HUES6 (cell line): ENCODE data around the gene PPP1R37.
A peak's percentile ranks its signal among the peaks of the same experiment; 100 is the strongest.

Experiments
- H3K27ac ChIP-seq: 2 replicates; pipeline ENCODE4 v1.7.0; 2013; ENCODE audit warnings: low read depth, mild to moderate bottlenecking, low read length, inconsistent platforms
- H3K27me3 ChIP-seq: 2 replicates; pipeline ENCODE4 v1.6.1; 2013; ENCODE audit warnings: low read length; ENCODE audit not compliant: control insufficient read depth, insufficient read depth
- H3K36me3 ChIP-seq: 2 replicates; pipeline ENCODE4 v1.6.1; 2013; ENCODE audit warnings: low read length; ENCODE audit not compliant: control insufficient read depth, insufficient read depth
- H3K4me1 ChIP-seq: 2 replicates; pipeline ENCODE4 v1.6.1; 2013; ENCODE audit warnings: low read length; ENCODE audit not compliant: control insufficient read depth, insufficient read depth
- H3K4me3 ChIP-seq: 2 replicates; pipeline ENCODE4 v1.5.1; 2013; ENCODE audit warnings: low read depth, low read length
- H3K9ac ChIP-seq: one replicate; pipeline ENCODE4 v1.6.1; 2013; ENCODE audit warnings: mild to moderate bottlenecking, low read length
- H3K9me3 ChIP-seq: 2 replicates; pipeline ENCODE4 v1.6.1; 2013; ENCODE audit warnings: low read depth, low read length; ENCODE audit not compliant: control insufficient read depth, insufficient read depth

PPP1R37 gene

DNA sequence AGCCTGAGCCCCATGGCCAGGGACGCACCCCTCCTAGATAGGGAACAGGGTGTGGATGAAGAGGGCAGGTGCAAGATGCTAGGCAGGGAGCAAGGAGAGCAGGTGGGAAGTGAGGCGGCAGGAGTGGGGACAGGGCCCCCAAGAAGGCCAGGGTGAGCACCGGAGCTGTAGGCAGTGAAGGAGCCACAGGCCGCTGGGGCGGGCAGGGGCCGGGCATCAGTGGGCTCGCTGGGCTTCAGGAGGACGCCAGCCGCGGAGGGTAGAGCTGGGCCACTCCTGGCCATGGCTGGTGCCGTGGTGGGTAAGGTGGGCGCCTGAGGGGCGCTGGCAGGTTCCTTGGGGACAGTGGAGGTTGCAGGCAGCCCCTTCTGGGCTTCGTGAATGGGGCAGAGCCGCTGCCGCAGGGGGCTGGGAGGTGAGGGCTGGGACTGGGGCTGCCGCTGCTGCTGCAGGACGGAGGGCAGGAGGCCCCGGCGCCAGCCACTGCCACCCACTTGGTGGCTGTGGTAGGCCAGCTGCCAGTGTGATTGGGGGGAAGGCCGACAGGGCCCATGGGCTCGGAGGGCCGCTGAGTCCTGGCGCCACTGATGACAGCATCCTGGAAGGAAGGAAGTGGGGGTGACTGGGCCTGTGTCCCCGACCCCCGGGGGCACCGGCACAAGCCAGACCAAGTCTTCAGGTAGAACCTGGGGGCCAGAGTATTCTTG is 65.7 kb downstream of the PPP1R37 start:
- Histone ChIP-seq H3K4me3 (no peak overlapping the region), H3K27ac (no peak overlapping the region), H3K9ac (no peak overlapping the region), H3K36me3 (no peaks in the 10 kb centered on the region), H3K27me3 (peaks cover 26% of the 10 kb centered on the region), H3K4me1 (peaks cover 16% of the 10 kb centered on the region), H3K9me3 (no peaks in the 10 kb centered on the region)

DNA sequence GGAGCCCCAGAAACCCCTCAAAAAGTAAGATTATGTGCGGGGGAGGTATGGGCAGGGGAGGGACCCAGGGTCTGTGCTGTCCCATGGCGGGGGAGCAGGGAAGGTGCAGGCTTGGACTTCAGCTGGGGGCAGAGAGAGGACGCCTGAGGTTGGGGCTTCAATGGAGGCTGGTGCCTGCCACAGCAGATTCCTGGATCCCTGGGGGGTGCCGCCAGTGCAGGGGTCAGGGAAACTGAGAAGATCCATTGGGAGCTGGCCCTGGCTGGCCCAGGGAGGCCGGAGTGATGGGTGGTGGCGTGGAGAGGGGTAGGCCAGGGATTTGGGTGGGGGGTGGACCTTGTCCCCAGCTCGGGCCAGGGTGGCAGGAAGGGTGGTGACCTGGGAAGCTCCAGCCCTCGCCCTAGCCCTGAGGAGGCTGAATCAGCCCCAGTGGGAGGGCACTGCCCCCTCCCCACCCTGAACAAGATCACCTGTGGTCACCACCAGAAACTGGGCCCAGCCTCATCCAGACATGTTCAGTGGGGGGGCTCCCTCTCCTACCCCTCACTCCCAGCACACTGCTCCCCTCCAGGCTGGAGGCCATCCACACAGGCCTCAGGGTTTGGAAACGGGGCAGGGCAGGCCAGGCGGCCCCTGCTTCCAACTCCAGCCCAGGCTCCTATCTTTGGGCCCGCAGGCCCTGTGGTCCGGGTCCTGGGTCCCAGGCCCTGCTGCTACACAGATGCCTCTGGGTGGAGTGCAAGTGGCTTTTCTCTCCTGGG is 66.4 kb downstream of the PPP1R37 start:
- no peaks in the 10 kb centered on the region for H3K9me3 ChIP-seq
- H3K36me3 ChIP-seq = no peaks in the 10 kb centered on the region
- H3K4me1 ChIP-seq = peaks cover 16% of the 10 kb centered on the region
- H3K9ac ChIP-seq = no peak overlapping the region
- peaks cover 18% of the 10 kb centered on the region for H3K27me3 ChIP-seq
- no peak overlapping the region for H3K27ac ChIP-seq
- no peak overlapping the region for H3K4me3 ChIP-seq

DNA sequence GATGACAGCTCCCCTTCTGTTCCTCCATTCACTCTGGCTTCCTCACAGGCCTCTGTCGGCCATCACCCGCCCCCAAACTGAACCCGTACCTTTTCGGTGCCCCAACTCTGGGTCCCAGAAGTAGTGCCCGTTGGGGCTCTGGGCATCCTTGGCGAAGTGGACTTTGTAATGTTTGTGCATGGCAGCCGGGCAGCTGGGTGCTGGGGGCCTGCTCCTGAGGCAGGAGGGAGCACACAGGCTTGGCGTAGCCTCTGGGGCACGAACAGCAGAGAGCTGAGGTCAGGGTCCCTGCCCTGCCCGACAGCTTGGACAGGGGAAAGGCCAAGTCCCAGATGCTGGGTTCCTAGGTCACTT is 67.0 kb downstream of the PPP1R37 start:
- peaks cover 17% of the 10 kb centered on the region for H3K27me3 ChIP-seq
- no peak overlapping the region for H3K9ac ChIP-seq
- no peaks in the 10 kb centered on the region for H3K9me3 ChIP-seq
- no peak overlapping the region for H3K4me3 ChIP-seq
- no peak overlapping the region for H3K27ac ChIP-seq
- peaks cover 20% of the 10 kb centered on the region for H3K4me1 ChIP-seq
- H3K36me3 ChIP-seq = no peaks in the 10 kb centered on the region

DNA sequence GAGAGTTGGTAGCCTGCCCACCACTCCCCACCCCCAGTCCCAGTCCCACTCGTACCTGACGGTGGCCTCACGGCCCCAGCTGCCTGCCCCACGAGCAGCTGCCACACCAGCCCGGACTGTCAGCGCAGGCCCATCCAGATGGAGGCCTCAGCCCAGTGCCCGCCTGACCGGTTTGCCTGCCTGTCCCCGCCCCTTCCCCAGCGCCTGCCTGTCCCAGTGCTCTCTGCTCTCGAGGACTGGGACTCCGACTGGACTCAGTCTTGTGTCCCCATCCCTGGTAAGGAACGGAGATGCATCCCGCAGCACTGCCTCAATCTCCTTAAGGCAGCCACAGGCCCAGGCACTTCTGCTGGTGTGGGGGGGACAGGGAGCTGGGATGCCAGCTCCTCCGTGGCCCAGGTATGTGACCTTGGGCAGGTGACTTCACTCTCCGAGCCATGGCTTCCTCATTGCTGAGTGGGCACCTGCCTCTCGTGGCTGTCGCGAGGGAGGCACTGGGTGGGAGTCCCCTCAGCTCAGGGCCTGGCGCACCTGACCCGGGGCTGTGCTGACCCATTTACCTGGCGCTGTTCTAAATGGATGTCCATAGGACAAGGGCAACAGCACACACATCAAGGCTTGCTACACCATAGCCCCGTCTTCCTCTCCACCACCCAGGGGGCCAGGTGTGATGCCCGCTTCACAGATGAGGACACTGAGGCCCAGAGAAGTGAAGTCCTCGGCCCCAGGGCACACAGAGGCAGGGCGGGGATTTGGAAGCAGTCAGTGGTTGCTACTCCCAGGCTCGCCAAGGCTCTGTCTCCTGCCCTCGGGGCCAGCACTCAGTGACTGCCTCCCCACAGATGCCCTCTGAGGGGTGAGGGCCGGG is 68.1 kb downstream of the PPP1R37 start, which contains the start of gene NKPD1:
TSS of gene NKPD1 (minus strand) at position 113 of the 868 bp plus-strand sequence. CDS start 832 bp downstream, outside the sequence.
- no peak within 1 kb of the TSS for H3K4me3 ChIP-seq
- H3K9ac ChIP-seq = peak within 1 kb of the TSS; percentile 7
- no peaks in the 10 kb centered on the region for H3K9me3 ChIP-seq
- peaks cover 21% of the 10 kb centered on the region for H3K4me1 ChIP-seq
- no peaks in the 10 kb centered on the region for H3K36me3 ChIP-seq
- no peak within 1 kb of the TSS for H3K27ac ChIP-seq
- H3K27me3 ChIP-seq = peaks cover 14% of the 10 kb centered on the region; the same call in 1 of the 2 replicates

DNA sequence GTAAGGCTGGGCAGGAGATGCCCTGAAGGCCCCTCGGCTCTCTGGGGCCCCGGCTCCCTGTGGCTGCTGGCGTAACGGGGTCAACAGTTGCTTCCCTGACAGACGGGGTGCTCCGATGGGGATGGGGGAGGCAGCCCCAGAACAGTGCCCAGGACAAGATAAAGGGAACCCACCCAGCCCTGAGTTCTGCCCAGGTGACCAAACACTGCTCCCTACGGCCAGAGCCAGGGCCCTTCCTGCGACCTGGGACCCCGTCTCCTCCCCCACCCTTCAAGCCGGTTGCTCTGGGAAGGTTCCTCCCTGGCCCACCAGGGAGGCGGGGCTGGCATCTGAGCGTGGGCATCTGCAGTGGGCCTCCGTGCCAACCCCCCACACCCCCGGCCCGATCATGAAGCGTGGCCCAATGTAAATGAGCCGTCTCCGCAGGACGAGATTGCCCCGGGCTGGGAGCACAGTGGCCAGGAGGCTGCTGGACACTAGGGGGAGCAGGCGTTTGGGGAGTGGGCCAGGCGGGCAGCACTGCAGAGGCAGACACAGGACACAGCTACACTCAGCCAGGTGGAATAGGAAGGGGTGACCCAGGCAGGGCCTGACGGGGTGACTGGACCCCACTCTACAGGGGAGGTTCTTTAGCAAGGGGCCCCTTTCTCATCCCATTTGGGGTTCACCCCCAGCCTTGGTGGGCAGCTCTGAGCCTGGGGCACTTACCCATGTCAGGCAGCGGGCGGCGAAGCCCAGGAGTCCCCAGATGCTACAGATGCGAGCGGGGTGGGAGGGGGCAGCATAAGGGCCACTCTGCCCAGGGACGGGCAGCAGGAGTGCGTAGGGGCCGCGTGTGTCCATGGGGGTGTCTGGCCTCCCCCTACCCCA is 69.0 kb downstream of the PPP1R37 start:
- H3K27ac ChIP-seq = no peak overlapping the region
- H3K9me3 ChIP-seq = no peaks in the 10 kb centered on the region
- peak overlapping the region; percentile 7 for H3K9ac ChIP-seq
- H3K36me3 ChIP-seq = no peaks in the 10 kb centered on the region
- H3K27me3 ChIP-seq = peaks cover 14% of the 10 kb centered on the region; the same call in 1 of the 2 replicates
- H3K4me3 ChIP-seq = no peak overlapping the region
- H3K4me1 ChIP-seq = peaks cover 22% of the 10 kb centered on the region

DNA sequence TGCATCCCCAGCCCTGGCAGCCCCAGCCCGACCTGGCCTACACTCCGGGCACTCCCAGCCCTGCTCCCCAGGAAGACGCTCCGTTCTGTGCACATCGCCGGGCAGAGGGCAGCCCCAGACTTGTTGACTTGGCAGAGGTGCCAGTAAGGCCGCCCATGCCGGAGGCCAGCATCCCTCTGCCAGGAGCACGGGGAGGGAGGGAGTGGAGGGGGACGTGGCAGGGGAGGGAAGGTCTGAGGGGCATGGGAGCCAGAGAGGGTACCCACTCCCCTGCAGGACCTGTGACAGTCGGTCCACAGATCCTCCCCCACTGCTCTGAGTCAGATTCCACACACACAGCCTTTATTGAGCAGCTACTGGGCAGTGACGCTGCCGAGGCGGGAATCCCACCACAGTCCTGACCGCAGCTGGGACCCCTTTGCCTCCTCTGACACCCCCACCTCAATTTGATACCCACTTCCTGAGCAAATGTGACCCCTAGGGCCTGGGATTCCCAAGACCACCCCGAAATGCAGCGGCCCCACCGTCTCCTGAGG is 69.7 kb downstream of the PPP1R37 start:
- no peak overlapping the region for H3K9ac ChIP-seq

DNA sequence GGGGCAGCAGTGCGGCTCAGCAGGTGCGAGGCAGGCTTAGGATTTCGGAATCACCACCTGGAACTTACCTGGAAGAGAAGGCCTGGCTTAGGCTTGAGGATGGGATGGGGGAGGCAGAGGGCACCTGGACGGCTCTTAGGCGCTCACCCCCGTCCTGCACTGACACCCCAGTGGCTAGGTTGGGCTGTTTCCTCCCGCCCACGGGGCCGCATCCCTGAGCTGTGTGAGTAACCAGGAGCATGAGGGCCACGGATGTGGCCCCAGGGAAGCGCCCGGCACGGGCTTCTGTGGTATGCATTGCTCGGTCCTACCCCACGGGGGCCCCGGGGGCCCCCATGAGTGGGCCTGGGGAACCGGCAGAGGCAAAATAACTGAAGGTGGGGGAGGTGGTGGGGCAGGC is 70.2 kb downstream of the PPP1R37 start:
- Histone ChIP-seq H3K4me1 (peaks cover 25% of the 10 kb centered on the region), H3K9ac (no peak overlapping the region), H3K9me3 (no peaks in the 10 kb centered on the region), H3K4me3 (no peak overlapping the region), H3K27me3 (peaks cover 11% of the 10 kb centered on the region; the same call in 1 of the 2 replicates), H3K36me3 (no peaks in the 10 kb centered on the region), H3K27ac (no peak overlapping the region)

More for the DNA sequence above, 69.7 kb downstream of the PPP1R37 start:
- peaks cover 14% of the 10 kb centered on the region; the same call in 1 of the 2 replicates for H3K27me3 ChIP-seq
- H3K27ac ChIP-seq = no peak overlapping the region
- no peak overlapping the region for H3K4me3 ChIP-seq
- no peaks in the 10 kb centered on the region for H3K9me3 ChIP-seq
- no peaks in the 10 kb centered on the region for H3K36me3 ChIP-seq
- peaks cover 25% of the 10 kb centered on the region for H3K4me1 ChIP-seq

DNA sequence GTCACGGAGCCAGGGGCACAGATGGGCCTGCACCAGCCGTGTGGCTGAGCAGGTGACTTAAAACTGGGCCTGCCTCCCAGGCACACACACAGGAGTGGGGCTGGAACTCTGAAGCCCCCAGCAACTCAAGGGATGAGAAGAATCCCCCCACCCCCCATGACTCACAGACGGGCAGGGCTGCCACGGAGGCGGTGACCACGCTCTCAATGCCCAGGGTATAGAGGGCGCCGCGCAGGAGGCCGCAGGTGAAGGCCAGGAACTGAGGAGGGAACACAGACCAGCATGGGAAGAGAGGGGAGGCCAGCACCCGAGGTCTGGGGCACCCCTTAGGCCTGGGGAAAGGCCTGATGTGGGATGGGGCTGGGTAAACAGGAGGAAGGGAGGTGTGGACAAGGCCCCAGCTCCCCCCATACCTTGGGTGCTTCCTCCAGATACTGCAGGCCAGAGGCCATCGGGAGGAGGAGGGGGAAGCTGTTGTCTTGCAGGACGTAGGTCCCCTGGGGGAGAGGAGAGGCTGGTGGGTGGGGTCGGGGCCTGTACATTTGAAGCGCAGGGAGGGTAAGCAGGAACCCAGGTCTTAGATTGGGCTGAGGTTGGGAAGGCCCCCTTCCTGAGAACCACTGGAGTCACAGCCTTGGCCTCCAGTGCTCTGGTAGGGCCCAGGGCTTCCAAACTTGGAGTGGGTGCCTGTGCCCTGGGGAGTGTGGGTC is 70.9 kb downstream of the PPP1R37 start:
- H3K36me3 ChIP-seq = no peaks in the 10 kb centered on the region
- no peak overlapping the region for H3K4me3 ChIP-seq
- H3K4me1 ChIP-seq = peaks cover 25% of the 10 kb centered on the region
- no peaks in the 10 kb centered on the region for H3K9me3 ChIP-seq
- H3K27ac ChIP-seq = no peak overlapping the region
- H3K27me3 ChIP-seq = peaks cover 9% of the 10 kb centered on the region; the same call in 1 of the 2 replicates
- H3K9ac ChIP-seq = no peak overlapping the region

DNA sequence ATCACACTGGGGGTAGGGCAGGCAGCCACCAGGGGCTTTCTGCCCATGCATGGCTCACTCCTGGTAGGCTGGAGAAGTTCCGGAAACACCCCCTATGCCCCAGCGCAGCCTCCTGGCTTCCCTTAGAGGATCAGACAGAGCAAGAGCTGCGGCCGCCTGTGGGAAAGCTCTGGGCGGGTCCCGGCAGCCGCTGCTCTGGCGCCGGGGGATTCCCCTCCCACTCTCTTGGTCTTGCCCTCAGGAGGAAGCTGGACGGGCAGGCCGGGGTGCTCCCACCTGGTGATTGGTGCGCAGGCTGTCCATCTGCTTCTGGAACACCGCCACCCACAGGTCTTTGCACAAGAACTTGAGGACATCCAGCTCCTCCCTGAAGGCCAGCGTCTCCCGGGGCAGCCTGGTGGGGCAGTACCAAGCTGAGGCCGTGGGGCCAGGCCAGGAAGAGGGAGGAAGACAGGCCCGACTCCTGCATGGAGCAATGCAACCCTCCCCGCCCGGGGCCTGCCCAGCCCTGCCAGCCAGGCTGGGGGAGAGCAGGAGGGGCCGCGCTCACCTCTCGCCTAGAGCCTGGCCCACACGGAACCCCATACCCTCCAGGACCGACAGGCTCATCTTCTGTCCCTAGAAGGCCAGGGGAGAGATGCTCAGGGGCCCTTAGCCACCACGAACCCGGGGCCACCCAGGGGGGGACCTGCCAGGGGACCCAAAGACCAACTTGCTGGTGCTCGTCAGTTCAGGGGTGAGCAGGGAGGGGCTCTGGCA is 71.8 kb downstream of the PPP1R37 start:
- peaks cover 25% of the 10 kb centered on the region for H3K4me1 ChIP-seq

More for the DNA sequence above, 71.8 kb downstream of the PPP1R37 start:
- H3K27ac ChIP-seq = no peak overlapping the region
- H3K9ac ChIP-seq = no peak overlapping the region
- peaks cover 9% of the 10 kb centered on the region; the same call in 1 of the 2 replicates for H3K27me3 ChIP-seq
- no peaks in the 10 kb centered on the region for H3K36me3 ChIP-seq
- no peak overlapping the region for H3K4me3 ChIP-seq
- H3K9me3 ChIP-seq = no peaks in the 10 kb centered on the region
